ENCODE results near the gene FRMD4A.
"Not testable (repeated sequence)": the region's sequence is repeated elsewhere in the genome, so short reads cannot be mapped to it uniquely, and the experiment has no call there.

The FRMD4A gene

DNA sequence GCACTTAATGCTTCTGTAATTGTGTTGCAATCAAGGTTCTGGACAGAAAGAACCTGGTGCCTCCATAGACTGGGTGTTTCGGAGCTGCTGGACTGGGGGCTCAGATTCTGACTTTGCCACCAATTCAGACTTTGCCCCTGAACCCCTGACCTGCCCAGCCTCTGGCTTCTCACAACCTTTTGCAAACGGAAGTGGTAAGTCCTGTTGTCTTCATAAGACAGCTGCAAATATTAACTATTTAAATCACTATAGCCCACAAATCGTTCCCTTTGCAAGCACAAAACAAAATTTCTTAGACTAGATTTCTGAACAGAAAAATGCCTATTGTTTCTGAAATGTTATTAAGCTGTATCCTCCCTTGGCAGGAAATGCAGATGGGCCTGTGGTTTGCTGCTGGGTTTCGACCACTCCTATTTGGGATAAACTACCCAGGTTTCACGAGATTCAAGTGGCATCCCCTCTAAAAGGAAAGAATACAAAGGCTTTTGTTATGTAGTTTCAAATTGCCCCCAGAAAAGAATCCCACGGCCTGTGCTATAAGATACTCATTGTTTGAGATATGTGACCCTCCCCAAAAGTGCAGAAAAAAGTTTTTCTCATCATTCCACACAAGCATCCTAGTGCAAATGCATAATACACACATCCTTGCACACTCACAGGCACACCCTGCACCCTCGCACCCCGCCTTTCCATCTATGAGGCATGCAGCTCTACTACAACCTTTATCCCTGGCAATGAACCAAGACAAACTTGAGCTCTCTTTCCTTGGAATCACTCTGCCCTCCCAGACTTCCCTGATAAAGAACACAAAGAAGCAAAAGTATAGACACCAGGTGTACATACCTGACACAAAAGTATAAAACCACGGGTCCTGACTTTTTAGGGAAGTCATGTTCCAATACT, 534.8 kb downstream of the FRMD4A start:
- DNase-seq, result peak in 1 of 2 donors; percentile 28

DNA sequence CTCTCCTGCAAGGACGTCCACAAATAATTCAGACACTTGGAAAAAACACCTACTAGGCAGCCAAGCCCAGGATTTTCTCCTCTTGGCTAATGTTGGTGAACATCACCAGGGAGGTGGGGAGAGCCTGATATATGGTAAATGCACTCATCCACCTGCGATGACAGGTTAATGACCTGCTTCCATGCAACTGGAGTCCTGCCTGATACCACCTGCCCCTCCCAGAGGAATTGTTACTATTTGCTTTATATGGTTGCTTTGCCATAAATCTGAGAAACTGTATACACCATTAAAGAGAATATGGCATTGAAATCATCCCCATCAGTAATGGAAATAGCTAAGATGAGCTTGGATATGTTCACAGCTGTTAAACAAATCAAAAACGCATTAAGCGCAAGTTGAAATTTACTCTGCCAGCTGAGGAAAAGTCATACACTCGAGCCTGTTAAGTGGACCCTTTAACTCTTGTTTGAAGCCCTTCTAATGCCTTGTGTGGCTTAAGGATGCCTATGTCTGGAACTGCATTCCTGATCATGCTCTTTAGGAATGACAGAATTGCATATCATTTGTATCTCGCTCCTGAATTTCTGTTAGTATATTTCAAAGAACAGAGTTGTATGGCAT, 535.6 kb downstream of the FRMD4A start:
- DNase-seq, result no peak

DNA sequence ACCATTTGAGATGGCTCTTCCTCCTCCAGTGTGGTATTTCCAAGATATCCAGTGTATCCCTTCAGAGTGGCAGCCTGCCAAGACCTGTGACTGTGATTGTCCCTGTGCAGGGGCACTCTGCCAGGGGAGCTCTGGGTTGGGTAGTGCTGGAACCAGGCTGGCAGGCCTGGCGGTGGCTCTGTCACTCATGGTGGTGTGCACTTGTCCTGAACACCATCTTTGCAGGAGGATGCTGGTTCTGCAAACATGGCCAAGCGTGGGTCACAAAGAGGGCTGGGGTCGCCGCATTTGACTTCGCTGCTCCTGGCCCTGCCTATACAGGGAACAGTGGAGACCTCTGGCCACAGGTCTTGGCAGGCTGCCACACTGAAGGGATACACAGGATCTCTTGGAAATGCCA, 538.7 kb downstream of the FRMD4A start:
- no peak for DNase-seq

- no peak for DNase-seq
Observed at GRCh38 chr10:13791483-13791882, 539.2 kb downstream of the FRMD4A start.

- DNase-seq, result no peak
Observed at GRCh38 chr10:13790196-13790595, 540.5 kb downstream of the FRMD4A start.

- DNase-seq, result no peak
Observed at GRCh38 chr10:13789448-13789829, 541.3 kb downstream of the FRMD4A start.

DNA sequence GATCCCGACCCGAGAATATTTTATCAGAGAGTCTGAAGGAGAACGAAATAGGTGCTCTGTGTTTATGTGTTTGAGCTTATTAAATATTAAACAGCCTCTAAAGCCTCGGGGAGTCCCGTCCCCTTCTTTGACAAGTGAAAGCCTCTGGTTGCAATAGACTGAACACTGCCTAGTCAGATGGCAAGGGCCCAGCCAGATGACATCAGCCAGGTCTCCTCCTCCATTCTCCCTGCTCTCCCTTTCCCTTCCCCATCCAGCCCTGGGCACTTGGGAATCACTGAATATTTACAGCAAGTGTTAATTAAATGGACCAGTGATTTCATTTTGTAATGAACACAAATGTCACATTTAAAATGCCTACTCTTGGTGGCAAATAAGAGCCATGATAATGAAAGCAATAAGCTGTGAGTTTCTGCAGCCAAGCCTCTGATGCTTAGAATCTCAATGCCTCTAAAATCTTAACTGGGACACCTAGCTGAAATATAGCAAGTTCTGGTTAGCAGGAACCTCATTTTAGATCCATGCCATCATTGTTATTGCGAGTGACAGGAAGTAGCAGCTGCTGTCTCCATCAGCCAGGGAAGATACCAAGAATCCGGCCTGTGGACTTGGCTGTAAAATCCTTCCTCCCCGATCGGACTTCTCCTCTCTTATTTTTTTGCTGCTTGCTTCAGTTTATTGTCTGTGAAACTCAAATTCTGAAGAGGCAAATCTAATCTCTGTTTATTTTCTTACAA, 541.8 kb downstream of the FRMD4A start:
- DNase-seq, result peak in 1 of 2 donors; percentile 30

DNA sequence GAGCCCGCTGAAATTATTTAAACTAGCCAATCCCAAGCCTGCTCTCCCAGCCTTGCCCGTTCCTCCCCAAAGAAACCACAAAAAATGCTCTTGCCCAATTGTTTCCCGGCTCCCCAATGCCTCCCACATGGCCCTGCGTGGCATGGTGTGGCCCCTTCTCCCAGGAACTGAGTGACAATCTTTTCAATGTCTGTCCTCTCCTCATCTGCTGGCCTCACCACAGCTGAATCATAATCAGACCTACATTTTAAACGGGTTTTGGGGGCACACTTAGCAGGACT, 542.5 kb downstream of the FRMD4A start:
- DNase-seq, result no peak

- peak; percentile 91 to 93 for DNase-seq
Observed at GRCh38 chr10:13787015-13787421, 543.7 kb downstream of the FRMD4A start.

- peak; percentile 51 to 70 for DNase-seq
Observed at GRCh38 chr10:13784067-13784466, 546.7 kb downstream of the FRMD4A start.

GRCh38 chr10:13779748-13780147, 551.0 kb downstream of the FRMD4A start:
- no peak for DNase-seq

GRCh38 chr10:13778693-13778960, 552.1 kb downstream of the FRMD4A start:
- DNase-seq, result not testable (repeated sequence)

DNA sequence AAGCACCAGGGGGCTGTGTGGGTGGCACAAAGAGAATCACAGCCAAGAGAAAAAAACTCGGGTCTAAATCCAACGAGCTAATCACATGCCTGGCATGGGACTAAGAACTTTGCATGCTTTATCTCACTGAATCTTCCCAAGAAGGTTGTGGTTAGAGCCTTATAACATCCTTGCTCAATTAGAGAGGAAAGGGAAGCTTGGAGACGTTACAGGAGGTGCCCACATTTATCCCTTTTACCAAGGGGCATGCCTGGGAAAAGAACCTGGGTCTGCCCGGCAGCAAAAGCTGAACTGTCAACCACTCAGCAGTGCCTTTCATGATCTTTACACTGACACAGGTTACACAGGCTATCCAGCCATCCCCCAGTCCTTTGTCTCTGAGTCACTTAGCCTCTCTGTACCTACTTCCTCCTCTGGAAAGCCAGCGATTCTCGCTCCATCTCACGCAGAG, 553.8 kb downstream of the FRMD4A start:
- DNase-seq, result no peak

DNA sequence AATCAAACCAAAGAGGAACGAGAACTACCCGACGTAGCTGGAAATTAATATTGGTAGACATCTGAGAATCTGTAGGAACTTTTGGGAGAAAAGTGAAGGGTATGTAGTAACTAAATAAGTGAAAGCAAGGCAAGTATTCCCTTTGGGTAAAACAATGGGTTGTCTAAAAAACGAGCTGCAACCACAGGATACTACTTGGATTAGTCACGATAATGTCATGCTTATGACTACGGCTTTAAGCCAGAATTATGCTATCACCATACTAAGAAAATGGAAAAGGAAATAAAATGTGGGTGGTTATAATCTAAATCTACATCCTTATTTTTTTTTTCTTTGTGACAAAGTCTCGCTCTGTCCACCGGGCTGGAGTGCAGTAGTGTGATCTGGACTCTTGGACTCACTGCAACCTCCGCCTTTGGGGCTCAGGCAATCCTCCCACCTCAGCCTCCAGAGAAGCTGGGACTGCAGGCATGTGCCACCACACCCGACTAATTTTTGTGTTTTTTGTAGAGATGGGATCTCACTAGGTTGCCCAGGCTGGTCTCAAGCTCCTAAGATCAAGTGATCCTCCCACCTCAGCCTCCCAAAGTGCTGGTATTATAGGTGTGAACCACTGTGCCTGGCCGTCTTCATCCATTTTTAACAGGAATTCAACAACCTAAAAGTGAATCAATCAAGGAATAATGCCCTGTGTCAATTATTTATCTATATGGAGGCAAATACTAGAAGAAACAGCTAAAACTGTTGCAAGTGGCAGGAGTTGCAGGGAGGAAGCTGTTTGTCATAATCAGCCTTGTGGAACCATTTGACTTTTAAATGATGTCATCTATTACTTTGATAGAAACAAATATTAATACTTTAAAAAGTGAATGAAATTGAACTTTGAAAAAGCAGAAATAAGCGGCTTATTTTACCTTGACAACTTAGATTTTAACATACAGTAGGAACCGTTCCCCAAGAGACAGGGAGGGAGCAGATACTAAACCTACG, 554.6 kb downstream of the FRMD4A start:
- DNase-seq, result no peak

- no peak for DNase-seq
Observed at GRCh38 chr10:13774303-13774893, 556.3 kb downstream of the FRMD4A start.

- no peak for DNase-seq
Observed at GRCh38 chr10:13773496-13774170, 557.1 kb downstream of the FRMD4A start.

DNA sequence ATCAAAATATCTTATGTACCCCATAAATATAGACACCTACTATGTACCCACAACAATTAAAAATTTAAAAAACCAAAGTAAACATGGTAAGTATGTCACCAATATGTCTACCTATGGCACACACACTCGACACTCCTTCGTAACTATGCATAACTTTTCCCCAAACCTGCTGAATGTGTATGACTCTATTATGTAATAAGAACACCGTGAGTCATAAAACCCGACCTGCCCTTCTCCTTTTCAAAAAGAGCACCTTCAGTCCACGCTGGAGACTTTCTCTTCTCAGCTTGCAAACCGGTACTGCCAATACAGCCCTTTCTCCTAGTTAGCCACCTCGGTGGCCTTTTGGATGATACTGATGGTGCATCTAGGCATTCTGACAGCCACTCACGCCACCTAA, 557.7 kb downstream of the FRMD4A start:
- no peak for DNase-seq

GRCh38 chr10:13771992-13772391, 558.7 kb downstream of the FRMD4A start:
- no peak for DNase-seq

- DNase-seq, result no peak
Observed at GRCh38 chr10:13770760-13771493, 559.8 kb downstream of the FRMD4A start.

DNA sequence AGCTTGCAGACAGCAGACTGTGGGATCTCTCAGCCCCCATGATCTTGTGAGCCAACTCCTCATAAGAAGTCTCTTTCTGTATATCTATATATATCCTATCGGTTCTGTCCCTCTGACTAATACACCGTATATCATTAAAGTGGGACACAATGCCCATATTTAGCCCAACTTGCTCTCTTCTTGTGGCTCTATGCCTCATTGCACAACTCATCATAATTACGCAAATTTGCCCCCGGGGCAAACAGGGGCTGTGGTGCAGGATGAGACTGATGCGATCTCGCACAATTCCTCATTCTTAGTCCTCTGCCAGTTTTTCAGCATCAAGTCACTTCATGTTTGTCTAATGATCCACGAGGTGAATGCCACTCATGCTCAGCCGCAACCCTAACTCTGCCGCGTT, 560.8 kb downstream of the FRMD4A start:
- no peak for DNase-seq

DNA sequence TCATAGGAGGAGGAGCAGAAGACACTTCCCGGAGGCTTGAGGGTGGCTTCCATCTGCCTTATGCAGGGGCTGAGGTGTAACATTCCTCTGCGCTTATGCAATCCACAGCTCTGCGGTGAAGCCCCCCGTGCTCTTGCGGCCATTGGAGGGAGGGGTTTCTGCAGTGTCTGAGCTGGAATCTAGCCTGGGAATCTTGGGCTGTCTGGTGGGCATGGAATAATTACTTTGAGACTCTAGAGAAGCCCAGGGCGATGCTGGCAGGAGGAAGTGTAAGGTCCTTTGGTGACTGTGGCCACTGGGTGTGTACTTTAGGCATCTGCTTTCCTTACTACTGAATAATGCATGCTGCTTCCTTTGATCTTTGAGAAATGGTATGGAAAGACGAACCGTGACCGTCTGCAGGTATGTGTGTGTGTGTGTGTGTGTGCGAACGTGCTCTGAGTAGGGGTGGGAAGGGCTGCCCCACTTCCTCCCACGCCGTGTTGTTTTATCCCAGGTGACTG, 563.0 kb downstream of the FRMD4A start:
- no peak for DNase-seq
